ENCODE results near the gene WWOX.
"Not testable (repeated sequence)": the region's sequence is repeated elsewhere in the genome, so short reads cannot be mapped to it uniquely, and the experiment has no call there.

GRCh38 chr16:79052198-79052597, 952.7 kb downstream of the WWOX start:
- TF ChIP-seq YY1 (IDR thresholded peaks at IDR 0.05; ENCODE audit: insufficient read depth, insufficient read length); ZNF274 (IDR thresholded peaks at IDR 0.05; ENCODE audit: low read depth, low read length); SUZ12 (IDR thresholded peaks at IDR 0.05; ENCODE audit: extremely low read depth, insufficient read depth, insufficient read length): not testable (repeated sequence)

All from NT2/D1 (cell line).